Amniotic epithelial cell (primary cell): ENCODE data around the gene RAN.
"Not testable (repeated sequence)": the region's sequence is repeated elsewhere in the genome, so short reads cannot be mapped to it uniquely, and the experiment has no call there.

Experiments used
- DNase-seq: peaks from one replicate; pipeline ENCODE4 v3.0.0-alpha.2; 2010; ENCODE audit warnings: low read depth

The RAN gene

GRCh38 chr12:130849561-130850417 lies 22.1 kb upstream of the RAN start:
- no peak for DNase-seq

- DNase-seq: no peak
Measured at GRCh38 chr12:130850418-130851021, 21.3 kb upstream of the RAN start.

- DNase-seq: no peak
Measured at GRCh38 chr12:130856088-130856487, 15.8 kb upstream of the RAN start.

- no peak for DNase-seq
Measured at GRCh38 chr12:130858084-130858483, 13.8 kb upstream of the RAN start.

GRCh38 chr12:130859161-130859560 lies 12.7 kb upstream of the RAN start:
- DNase-seq: no peak

GRCh38 chr12:130860311-130860710 lies 11.6 kb upstream of the RAN start:
- no peak for DNase-seq

- DNase-seq: no peak
Measured at GRCh38 chr12:130862161-130862560, 9.7 kb upstream of the RAN start.

- DNase-seq: not testable (repeated sequence)
Measured at GRCh38 chr12:130862771-130863170, 9.1 kb upstream of the RAN start.

- DNase-seq: no peak
Measured at GRCh38 chr12:130863298-130863697, 8.6 kb upstream of the RAN start.

GRCh38 chr12:130868412-130868811 lies 3.5 kb upstream of the RAN start:
- DNase-seq: no peak

- DNase-seq: peak; percentile 95
Measured at GRCh38 chr12:130870442-130871285, 1.2 kb upstream of the RAN start.

GRCh38 chr12:130872179-130873096 lies 572 bp downstream of the RAN start:
- DNase-seq: peak; percentile 21

- no peak for DNase-seq
Measured at GRCh38 chr12:130873106-130873795, 1.4 kb downstream of the RAN start.

- no peak for DNase-seq
Measured at GRCh38 chr12:130873825-130874224, 2.0 kb downstream of the RAN start.

GRCh38 chr12:130874696-130875095 lies 2.8 kb downstream of the RAN start:
- no peak for DNase-seq

- no peak for DNase-seq
Measured at GRCh38 chr12:130875193-130875592, 3.3 kb downstream of the RAN start.

GRCh38 chr12:130875708-130876107 lies 3.8 kb downstream of the RAN start:
- DNase-seq: not testable (repeated sequence)

GRCh38 chr12:130876297-130876696 lies 4.4 kb downstream of the RAN start:
- DNase-seq: no peak

- no peak for DNase-seq
Measured at GRCh38 chr12:130876758-130877157, 4.9 kb downstream of the RAN start.

GRCh38 chr12:130877333-130877732 lies 5.5 kb downstream of the RAN start:
- DNase-seq: no peak
